HepG2 (cell line): ENCODE results near the gene KRT79. TPM values are rescaled to one million over a fixed set of nuclear protein-coding genes. Genes with fewer than 3 reads are reported as not detected.

Experiments
- ATAC-seq: fragments of 200-7000 bp; cut with Tn5 transposase; 3 replicates; pipeline ENCODE4 v1.9.1; 2020; ENCODE audit warnings: mild to moderate bottlenecking, moderate library complexity
- BruUV-seq: library from RNA; stranded (reverse); fragments of 400-500 nt; replicated peaks from 2 replicates; lab custom pipeline; 2021; lab: Mats Ljungman, UMichigan
- CTCF ChIA-PET: fragments of 300-600 bp; formaldehyde crosslinking; extraction: SDS; loops from one replicate; lab custom pipeline; 2021; ENCODE audit warnings: low total read pairs, inconsistent platforms, low intra/inter-chr PET ratio; lab: Yijun Ruan, JAX
- POLR2A ChIA-PET: fragments of 350-600 bp; sonication (Branson Sonifier 250); formaldehyde crosslinking; loops from one replicate; lab custom pipeline; 2020; ENCODE audit warnings: antibody characterized with exemption, inconsistent platforms; lab: Yijun Ruan, JAX
- DNase-seq: peaks from one replicate; pipeline ENCODE4 v3.0.0-alpha.2; 2015; ENCODE audit warnings: low spot score
- FAIRE-seq: peaks from 3 replicates; lab custom pipeline; 2011; peaks lifted over from hg19 to GRCh38; lab: Jason Lieb, UNC
- H2AFZ ChIP-seq: one replicate; pipeline ENCODE4 v1.6.1; 2011; ENCODE audit warnings: low read length, inconsistent platforms
- H3K27ac ChIP-seq: fragments of 300-600 bp; 3 replicates; pipeline ENCODE4 v1.8.0; 2011; ENCODE audit warnings: mixed run types, mild to moderate bottlenecking, mixed read lengths, low read length, inconsistent platforms; ENCODE audit not compliant: insufficient read depth; ENCODE audit errors: extremely low read length
- H3K27me3 ChIP-seq, 2 experiments: fragments of 200-600 bp in 1 of 2; 2 replicates in 1 of 2; 3 replicates in 1 of 2; pipeline versions ENCODE4 v1.6.0 to v1.8.0; 2011; ENCODE audit warnings: low read length in 2 of 2, mild to moderate bottlenecking in 2 of 2, moderate library complexity in 2 of 2, inconsistent platforms in 1 of 2; ENCODE audit not compliant: insufficient read depth in 2 of 2, control insufficient read depth in 1 of 2
- H3K36me3 ChIP-seq, 2 experiments: fragments of 200-600 bp in 1 of 2; replicated peaks in 1 of 2; 2 replicates in 1 of 2; 3 replicates in 1 of 2; pipeline versions ENCODE4 v1.5.1 to v1.8.0; 2011; ENCODE audit warnings: low read length in 2 of 2, inconsistent platforms in 1 of 2; ENCODE audit not compliant: insufficient read depth in 2 of 2, control insufficient read depth in 1 of 2
- H3K4me1 ChIP-seq: 2 replicates; pipeline ENCODE4 v1.5.1; 2012; ENCODE audit warnings: low read length, inconsistent platforms; ENCODE audit not compliant: insufficient read depth
- H3K4me2 ChIP-seq: 2 replicates; pipeline ENCODE4 v1.6.0; 2011; ENCODE audit warnings: low read depth, low read length, inconsistent platforms
- H3K4me3 ChIP-seq, 3 experiments: fragments of 200-600 bp in 1 of 3; sonication (generic), shearing (Covaris generic) in 1 of 3; replicated peaks in 1 of 3; 2 replicates each; pipeline ENCODE4 v1.5.1; 2011 to 2016; ENCODE audit warnings: low read length in 3 of 3, inconsistent platforms in 2 of 3, low read depth in 2 of 3, mild to moderate bottlenecking in 2 of 3, control low read depth in 1 of 3, mixed read lengths in 1 of 3; ENCODE audit not compliant: insufficient read depth in 1 of 3
- H3K79me2 ChIP-seq: one replicate; pipeline ENCODE4 v1.6.1; 2011; ENCODE audit warnings: low read length, inconsistent platforms; ENCODE audit not compliant: insufficient read depth
- H3K9ac ChIP-seq: 2 replicates; pipeline ENCODE4 v1.6.0; 2011; ENCODE audit warnings: mild to moderate bottlenecking, low read depth, low read length, inconsistent platforms; ENCODE audit not compliant: insufficient read depth
- H3K9me3 ChIP-seq: 2 replicates; pipeline ENCODE4 v1.5.1; 2012; ENCODE audit warnings: mild to moderate bottlenecking, low read length
- H4K20me1 ChIP-seq: 2 replicates; pipeline ENCODE4 v1.6.0; 2011; ENCODE audit warnings: inconsistent platforms, mild to moderate bottlenecking, low read length, moderate library complexity; ENCODE audit not compliant: insufficient read depth
- DMTF1 ChIP-seq: sonication (generic); formaldehyde crosslinking; IDR thresholded peaks from 2 replicates; pipeline ENCODE4 v1.4.0; 2020; ENCODE audit warnings: mild to moderate bottlenecking, missing genetic modification reagents
- HNF4G ChIP-seq, 2 experiments: sonication (generic) in 1 of 2; formaldehyde crosslinking in 1 of 2; IDR thresholded peaks; 2 replicates each; pipeline versions ENCODE4 v1.4.0 to v1.6.1; 2011 to 2020; ENCODE audit warnings: borderline replicate concordance in 2 of 2, low read depth in 2 of 2, mild to moderate bottlenecking in 2 of 2, low read length in 1 of 2, missing genetic modification reagents in 1 of 2, moderate library complexity in 1 of 2
- MTF2 ChIP-seq: sonication (generic); formaldehyde crosslinking; IDR thresholded peaks from 2 replicates; pipeline ENCODE4 v1.5.0; 2020; ENCODE audit warnings: missing genetic modification reagents, borderline replicate concordance
- NPAS2 ChIP-seq: sonication (generic); formaldehyde crosslinking; IDR thresholded peaks from 2 replicates; pipeline ENCODE4 v1.8.0; 2022; ENCODE audit warnings: mild to moderate bottlenecking, missing genetic modification reagents, borderline replicate concordance
- NR2F2 ChIP-seq: IDR thresholded peaks from 2 replicates; pipeline ENCODE4 v1.6.1; 2012; ENCODE audit warnings: low read depth, inconsistent platforms, borderline replicate concordance
- PHF8 ChIP-seq: sonication (generic); formaldehyde crosslinking; IDR thresholded peaks from 2 replicates; pipeline ENCODE4 v1.5.0; 2020; ENCODE audit warnings: missing genetic modification reagents
- PLSCR1 ChIP-seq: sonication (generic); formaldehyde crosslinking; IDR thresholded peaks from 2 replicates; pipeline ENCODE4 v1.5.0; 2020; ENCODE audit warnings: missing genetic modification reagents, mild to moderate bottlenecking, borderline replicate concordance
- ZNF224 ChIP-seq: sonication (generic); formaldehyde crosslinking; IDR thresholded peaks from 2 replicates; pipeline ENCODE4 v1.5.0; 2020; ENCODE audit warnings: mild to moderate bottlenecking, missing genetic modification reagents
- ZNF576 ChIP-seq: sonication (generic); formaldehyde crosslinking; IDR thresholded peaks from 2 replicates; pipeline ENCODE4 v1.4.0; 2020; ENCODE audit warnings: mild to moderate bottlenecking, missing genetic modification reagents
- ZNF780A ChIP-seq: sonication (generic); formaldehyde crosslinking; IDR thresholded peaks from 2 replicates; pipeline ENCODE4 v1.8.0; 2022; ENCODE audit warnings: mild to moderate bottlenecking, missing genetic modification reagents, moderate library complexity
- ZNF891 ChIP-seq: sonication (generic); formaldehyde crosslinking; IDR thresholded peaks from 2 replicates; pipeline ENCODE4 v1.5.0; 2020; ENCODE audit warnings: mild to moderate bottlenecking, missing genetic modification reagents
- WGBS: methylation state at CpG from one replicate; pipeline ENCODE4 v1.1.6; 2017; ENCODE audit warnings: low lambda C conversion rate; 5-methylcytosine and 5-hydroxymethylcytosine counted together
- in situ Hi-C: cut with HindIII; loops from 2 replicates; pipeline ENCODE4 v1.10.0; 2017; ENCODE audit warnings: low pct_unique_long_range_greater_than_20kb; ENCODE audit not compliant: extremely low pct_ligation_motif_present
- intact Hi-C: fragments of 100-400 bp; cut with micrococcal nuclease; formaldehyde crosslinking; loops from one replicate; pipeline ENCODE4 v1.10.0; 2022; ENCODE audit not compliant: unreplicated experiment
- polyA plus RNA-seq, 8 experiments: library from polyadenylated mRNA; depleted of rRNA in 3 of 8; stranded (reverse) in 7 of 8; unstranded in 1 of 8; fragments of >200 nt; fragmentation: Illumina TruSeq in 4 of 8; extraction: Trizol in 4 of 8; gene quantifications; 2 replicates each; pipeline versions ENCODE4 v1.2.1 to v1.2.3, GENCODE V29; 2011 to 2016; ENCODE audit warnings: low read depth in 4 of 8, missing spikeins in 1 of 8, mixed read lengths in 1 of 8; ENCODE audit not compliant: insufficient read depth in 1 of 8
- total RNA-seq, 5 experiments: library from RNA; depleted of rRNA; stranded (reverse); fragments of >200 nt; fragmentation: Illumina TruSeq; extraction: Trizol; gene quantifications; 2 replicates each; pipeline ENCODE4 v1.2.3, GENCODE V29; 2016; ENCODE audit warnings: low read depth in 1 of 5
- TF ChIP-seq, protein P1 (sequence below): IDR thresholded peaks from 2 replicates; pipeline ENCODE4 v1.6.1; 2016; ENCODE audit warnings: control low read depth

The KRT79 gene
- total and polyA plus RNA-seq, 2 of the 13 experiments (the other 11 are each of a cell fraction or from before 2014, with no cell fraction given) = 0.09 TPM; not detected in 1

DNA sequence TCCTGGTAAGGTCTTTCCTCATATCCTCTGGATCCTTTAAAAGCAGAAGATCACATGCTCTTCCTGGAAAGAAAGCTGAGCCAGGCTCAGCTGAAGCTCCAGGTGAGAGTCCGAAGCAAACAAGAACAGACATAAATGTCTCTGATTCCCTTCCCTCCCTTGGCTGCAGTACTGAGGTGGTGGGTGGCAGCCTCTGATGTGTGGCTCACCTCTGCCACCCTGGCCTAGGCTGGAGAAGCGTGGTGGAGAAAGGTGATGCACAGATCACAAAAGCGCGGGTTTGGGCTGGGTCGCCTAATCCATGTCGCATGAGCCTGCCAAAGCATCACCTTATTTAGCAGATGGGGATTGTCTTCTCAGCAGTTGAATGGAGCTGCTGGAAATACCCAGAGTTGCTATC, 54.2 kb downstream of the KRT79 start:
- DNase-seq (no peak), ATAC-seq (no peak), FAIRE-seq (no peak)
- H3K4me1 ChIP-seq = no peaks in the 10 kb centered on the region
- ChIA-PET POLR2A (no interaction called here), CTCF (no interaction called here)
- intact Hi-C loops = no loop called here
- BruUV-seq = no TSS peak
- H3K4me2 ChIP-seq = no peak overlapping the region
- 59% methylated on average over 6 of the region's 6 CpGs for WGBS
- H3K27ac ChIP-seq = no peak overlapping the region
- TF ChIP-seq, protein P1, sequence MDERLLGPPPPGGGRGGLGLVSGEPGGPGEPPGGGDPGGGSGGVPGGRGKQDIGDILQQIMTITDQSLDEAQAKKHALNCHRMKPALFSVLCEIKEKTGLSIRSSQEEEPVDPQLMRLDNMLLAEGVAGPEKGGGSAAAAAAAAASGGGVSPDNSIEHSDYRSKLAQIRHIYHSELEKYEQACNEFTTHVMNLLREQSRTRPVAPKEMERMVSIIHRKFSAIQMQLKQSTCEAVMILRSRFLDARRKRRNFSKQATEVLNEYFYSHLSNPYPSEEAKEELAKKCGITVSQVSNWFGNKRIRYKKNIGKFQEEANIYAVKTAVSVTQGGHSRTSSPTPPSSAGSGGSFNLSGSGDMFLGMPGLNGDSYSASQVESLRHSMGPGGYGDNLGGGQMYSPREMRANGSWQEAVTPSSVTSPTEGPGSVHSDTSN (CRISPR knock-in tag) = no peak
- TF ChIP-seq ZNF576 (no peak), HNF4G (IDR thresholded peaks at IDR 0.05; ENCODE audit: borderline replicate concordance, low read depth, low read length) (no peak), HNF4G (CRISPR knock-in tag; IDR thresholded peaks at IDR 0.05; ENCODE audit: borderline replicate concordance, low read depth) (no peak)
- no peak overlapping the region for H3K4me3 ChIP-seq
- H3K9me3 ChIP-seq = no peaks in the 10 kb centered on the region
- no peak overlapping the region for H2AFZ ChIP-seq
- in situ Hi-C loops = no loop called here
- no peaks in the 10 kb centered on the region for H4K20me1 ChIP-seq
- H3K27me3 ChIP-seq = peaks cover 0 to 16% of the 10 kb centered on the region in 2 experiments; a peak in 4 of 5 replicates
- H3K79me2 ChIP-seq = no peaks in the 10 kb centered on the region
- H3K36me3 ChIP-seq = no peaks in the 10 kb centered on the region
- H3K9ac ChIP-seq = no peak overlapping the region

GRCh38 chr12:52778833-52779232, 55.3 kb downstream of the KRT79 start:
- Histone ChIP-seq H3K79me2 (no peaks in the 10 kb centered on the region), H3K4me1 (no peaks in the 10 kb centered on the region), H3K4me3 (no peak overlapping the region), H4K20me1 (no peaks in the 10 kb centered on the region), H3K27ac (no peak overlapping the region), H3K27me3 (peaks cover 0 to 20% of the 10 kb centered on the region in 2 experiments; a peak in 4 of 5 replicates), H3K9ac (no peak overlapping the region), H3K4me2 (no peak overlapping the region), H2AFZ (no peak overlapping the region), H3K36me3 (no peaks in the 10 kb centered on the region), H3K9me3 (no peaks in the 10 kb centered on the region)
- ChIA-PET POLR2A (no interaction called here), CTCF (no interaction called here)
- FAIRE-seq (no peak), ATAC-seq (no peak), DNase-seq (no peak)
- intact Hi-C loops (no loop called here), in situ Hi-C loops (no loop called here)
- 10% methylated on average over 2 of the region's 2 CpGs for WGBS
- no TSS peak for BruUV-seq
- TF ChIP-seq MTF2 (CRISPR knock-in tag) (no peak), NPAS2 (no peak), NR2F2 (no peak), ZNF224 (CRISPR knock-in tag) (no peak), DMTF1 (CRISPR knock-in tag) (no peak), ZNF780A (no peak), PLSCR1 (no peak), PHF8 (CRISPR knock-in tag) (no peak), ZNF891 (CRISPR knock-in tag) (no peak)
